SK-N-SH (cell line): ENCODE results near the gene ADORA3. TPM values are rescaled to one million over a fixed set of nuclear protein-coding genes. Genes with fewer than 3 reads are reported as not detected.

Experiments used
- CTCF ChIA-PET: fragments of 300-600, 350-600 bp; formaldehyde crosslinking; extraction: SDS; loops from one replicate; lab custom pipeline; 2021; lab: Yijun Ruan, JAX
- POLR2A ChIA-PET: fragments of 350-600 bp; sonication (Branson Sonifier 250); formaldehyde crosslinking; extraction: SDS; loops from one replicate; lab custom pipeline; 2020; ENCODE audit warnings: antibody characterized with exemption, inconsistent platforms; lab: Yijun Ruan, JAX
- DNase-seq: peaks from one replicate; pipeline ENCODE4 v3.0.0; 2012
- H2AFZ ChIP-seq: fragments of 200-600 bp; sonication (generic); 2 replicates; pipeline ENCODE4 v1.8.1; 2016; ENCODE audit warnings: antibody characterized with exemption, mild to moderate bottlenecking, low read depth
- H3F3A ChIP-seq: fragments of 200-600 bp; sonication (generic); replicated peaks from 2 replicates; pipeline ENCODE3; 2016; ENCODE audit warnings: antibody characterized with exemption, mild to moderate bottlenecking; ENCODE audit not compliant: insufficient read depth
- H3K27ac ChIP-seq, 2 experiments: fragments of 200-500 bp in 1 of 2; fragments of 200-600 bp in 1 of 2; sonication (Bioruptor generic) in 1 of 2; sonication (generic), shearing (Covaris generic) in 1 of 2; 2 replicates each; pipeline versions ENCODE4 v1.5.1 to v1.6.1; 2014 to 2016; ENCODE audit warnings: low read depth in 2 of 2, inconsistent platforms in 1 of 2, low read length in 1 of 2, mild to moderate bottlenecking in 1 of 2, mixed read lengths in 1 of 2
- H3K27me3 ChIP-seq: fragments of 200-600 bp; sonication (generic), shearing (Covaris generic); 2 replicates; pipeline ENCODE4 v1.6.1; 2016; ENCODE audit warnings: mixed run types; ENCODE audit not compliant: insufficient read depth
- H3K36me3 ChIP-seq, 2 experiments: fragments of 200-500 bp in 1 of 2; fragments of 200-600 bp in 1 of 2; sonication (Bioruptor generic) in 1 of 2; sonication (generic) in 1 of 2; replicated peaks in 1 of 2; 2 replicates each; pipeline versions ENCODE3 to v1.5.1; 2014 to 2016; ENCODE audit warnings: low read length in 1 of 2, mild to moderate bottlenecking in 1 of 2; ENCODE audit not compliant: insufficient read depth in 2 of 2, control insufficient read depth in 1 of 2
- H3K4me1 ChIP-seq, 2 experiments: fragments of 200-500 bp in 1 of 2; fragments of 200-600 bp in 1 of 2; sonication (Bioruptor generic) in 1 of 2; sonication (generic), shearing (Covaris generic) in 1 of 2; 2 replicates each; pipeline versions ENCODE4 v1.5.1 to v1.6.1; 2014 to 2016; ENCODE audit warnings: low read depth in 1 of 2, low read length in 1 of 2, mixed run types in 1 of 2; ENCODE audit not compliant: insufficient read depth in 2 of 2, control insufficient read depth in 1 of 2
- H3K4me2 ChIP-seq: fragments of 200-600 bp; sonication (generic), shearing (Covaris generic); 2 replicates; pipeline ENCODE4 v1.6.1; 2017; ENCODE audit warnings: mixed run types
- H3K4me3 ChIP-seq, 2 experiments: fragments of 200-500 bp in 1 of 2; fragments of 200-600 bp in 1 of 2; sonication (Bioruptor generic) in 1 of 2; sonication (generic), shearing (Covaris generic) in 1 of 2; 2 replicates each; pipeline versions ENCODE4 v1.5.1 to v1.8.1; 2014 to 2016; ENCODE audit warnings: low read depth in 2 of 2, inconsistent platforms in 1 of 2, low read length in 1 of 2, mild to moderate bottlenecking in 1 of 2, mixed read lengths in 1 of 2, moderate library complexity in 1 of 2
- H3K79me2 ChIP-seq: fragments of 200-600 bp; sonication (generic); 2 replicates; pipeline ENCODE4 v1.8.1; 2017; ENCODE audit warnings: mild to moderate bottlenecking; ENCODE audit not compliant: insufficient read depth
- H3K9ac ChIP-seq: fragments of 200-600 bp; sonication (generic); 2 replicates; pipeline ENCODE4 v1.6.1; 2017; ENCODE audit warnings: mixed run types
- H3K9me2 ChIP-seq: fragments of 200-600 bp; sonication (generic); 2 replicates; pipeline ENCODE4 v1.6.1; 2017; ENCODE audit warnings: mixed run types
- H3K9me3 ChIP-seq: fragments of 200-600 bp; sonication (generic); 2 replicates; pipeline ENCODE4 v1.6.1; 2017; ENCODE audit warnings: mixed run types, mild to moderate bottlenecking, moderate library complexity
- H4K20me1 ChIP-seq: fragments of 200-600 bp; sonication (generic); 2 replicates; pipeline ENCODE4 v1.6.1; 2017; ENCODE audit warnings: mild to moderate bottlenecking, mixed run types; ENCODE audit not compliant: insufficient read depth
- ELF1 ChIP-seq: IDR thresholded peaks from 2 replicates; pipeline ENCODE4 v1.4.0; 2012
- EP300 ChIP-seq, 2 experiments: IDR thresholded peaks; 2 replicates each; pipeline versions ENCODE4 v1.4.0 to v1.6.1; 2012; ENCODE audit warnings: borderline replicate concordance in 1 of 2, low read depth in 1 of 2, low read length in 1 of 2
- FOSL2 ChIP-seq: IDR thresholded peaks from 2 replicates; pipeline ENCODE4 v1.4.0; 2012; ENCODE audit warnings: low read depth, mild to moderate bottlenecking, moderate library complexity, borderline replicate concordance
- FOXJ3 ChIP-seq: sonication (generic); formaldehyde crosslinking; IDR thresholded peaks from 2 replicates; pipeline ENCODE4 v1.5.1; 2020; ENCODE audit warnings: mild to moderate bottlenecking, missing genetic modification reagents
- GABPA ChIP-seq: IDR thresholded peaks from 2 replicates; pipeline ENCODE4 v1.4.0; 2012; ENCODE audit warnings: low read depth, mild to moderate bottlenecking
- GATA2 ChIP-seq: sonication (generic); formaldehyde crosslinking; IDR thresholded peaks from 2 replicates; pipeline ENCODE4 v1.5.0; 2020; ENCODE audit warnings: mild to moderate bottlenecking, missing genetic modification reagents
- IRF3 ChIP-seq: fragments of 150-350 bp; IDR thresholded peaks from 2 replicates; pipeline ENCODE4 v1.6.1; 2016; ENCODE audit warnings: mild to moderate bottlenecking, low read depth, low read length
- NRF1 ChIP-seq: IDR thresholded peaks from 2 replicates; pipeline ENCODE4 v1.6.1; 2012; ENCODE audit warnings: low read depth, mild to moderate bottlenecking, low read length
- RCOR1 ChIP-seq: fragments of 150-350 bp; IDR thresholded peaks from 2 replicates; pipeline ENCODE4 v1.6.1; 2017; ENCODE audit warnings: antibody characterized with exemption, low read length
- RFX5 ChIP-seq: IDR thresholded peaks from 2 replicates; pipeline ENCODE4 v1.6.1; 2012; ENCODE audit warnings: mild to moderate bottlenecking, improper control_type of control experiment, low read length
- RXRA ChIP-seq: IDR thresholded peaks from 2 replicates; pipeline ENCODE4 v1.4.0; 2012; ENCODE audit warnings: low read depth, mild to moderate bottlenecking, borderline replicate concordance
- SIN3A ChIP-seq: IDR thresholded peaks from 2 replicates; pipeline ENCODE4 v1.6.1; 2012; ENCODE audit warnings: low read depth, mild to moderate bottlenecking, low read length, moderate library complexity, borderline replicate concordance
- TCF12 ChIP-seq: IDR thresholded peaks from 2 replicates; pipeline ENCODE4 v1.4.0; 2012
- USF2 ChIP-seq: fragments of 150-350 bp; IDR thresholded peaks from 2 replicates; pipeline ENCODE4 v1.6.1; 2017; ENCODE audit warnings: antibody characterized with exemption, low read length, low read depth, borderline replicate concordance
- WGBS: methylation state at CpG from one replicate; pipeline ENCODE4 v1.1.6; 2017; ENCODE audit warnings: low lambda C conversion rate; 5-methylcytosine and 5-hydroxymethylcytosine counted together
- polyA plus RNA-seq, 3 experiments: library from polyadenylated mRNA; depleted of rRNA; stranded (reverse); fragments of >200 nt; gene quantifications; 2 replicates each; pipeline ENCODE4 v1.2.3, GENCODE V29; 2012
- TF ChIP-seq, protein P1 (sequence below): IDR thresholded peaks from 2 replicates; pipeline ENCODE4; 2012
- TF ChIP-seq, protein P2 (sequence below): IDR thresholded peaks from 2 replicates; pipeline ENCODE4 v1.4.0; 2012; ENCODE audit warnings: low read depth, borderline replicate concordance
- TF ChIP-seq, protein P3 (sequence below): IDR thresholded peaks from 2 replicates; pipeline ENCODE4 v1.6.1; 2012; ENCODE audit warnings: mild to moderate bottlenecking, low read depth, low read length, moderate library complexity
- TF ChIP-seq, protein P4 (sequence below): IDR thresholded peaks from 2 replicates; pipeline ENCODE4 v1.4.0; 2012; ENCODE audit warnings: low read depth, borderline replicate concordance

The ADORA3 gene
- polyA plus RNA-seq (2012; rRNA removed) = not detected in 2 replicates
- not detected in 2 replicates for polyA plus RNA-seq (2012; cell fraction: cytosol; rRNA removed)
- polyA plus RNA-seq (2012; cell fraction: nucleus; rRNA removed) = not detected in 2 replicates

DNA sequence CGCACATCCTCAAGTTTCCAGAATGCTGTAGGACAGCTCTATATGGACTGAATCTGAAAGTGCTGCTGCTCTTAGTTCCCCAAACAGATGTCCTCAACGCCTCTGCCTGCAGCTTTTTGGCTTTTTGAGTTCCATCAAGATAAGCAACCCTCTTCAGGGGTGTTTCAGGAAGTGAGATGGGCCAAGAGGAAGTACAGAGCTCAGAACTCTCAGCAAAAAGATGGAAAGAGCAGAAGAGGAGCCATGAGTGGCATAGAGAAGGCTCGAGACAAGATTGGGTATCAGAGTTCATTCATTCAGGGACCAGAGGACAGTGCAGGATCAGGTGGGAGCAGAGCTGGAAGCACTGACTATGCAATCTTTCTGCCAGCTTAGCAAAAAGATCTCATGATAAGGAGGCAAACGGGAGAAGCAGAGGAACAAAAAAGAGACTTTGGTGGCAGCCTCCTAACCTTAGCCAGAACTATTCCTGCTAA lies at the start of gene ADORA3, which contains the start of gene TMIGD3:
Gene ADORA3, minus strand, starts transcription at position 49 of the 476 bp plus-strand sequence. CDS start 279 bp downstream, outside the sequence.
Gene TMIGD3, minus strand, starts transcription at position 49 of the 476 bp plus-strand sequence. CDS start 279 bp downstream, outside the sequence.
- Histone ChIP-seq H3K9me3 (no peaks in the 10 kb centered on the region), H3K9ac (no peak within 1 kb of the TSS), H3K27ac (no peak within 1 kb of the TSS), H3K36me3 (no peaks in the 10 kb centered on the region), H2AFZ (no peak within 1 kb of the TSS), H3K9me2 (no peaks in the 10 kb centered on the region), H3K4me3 (no peak within 1 kb of the TSS), H4K20me1 (no peaks in the 10 kb centered on the region), H3K79me2 (no peaks in the 10 kb centered on the region), H3F3A (no peaks in the 10 kb centered on the region), H3K4me1 (peaks cover 8 to 9% of the 10 kb centered on the region in 2 experiments; a peak in 2 of 4 replicates), H3K27me3 (no peaks in the 10 kb centered on the region; the same call in 1 of the 2 replicates), H3K4me2 (no peak within 1 kb of the TSS)
- POLR2A ChIA-PET = no interaction called here
- TF ChIP-seq, protein P1, sequence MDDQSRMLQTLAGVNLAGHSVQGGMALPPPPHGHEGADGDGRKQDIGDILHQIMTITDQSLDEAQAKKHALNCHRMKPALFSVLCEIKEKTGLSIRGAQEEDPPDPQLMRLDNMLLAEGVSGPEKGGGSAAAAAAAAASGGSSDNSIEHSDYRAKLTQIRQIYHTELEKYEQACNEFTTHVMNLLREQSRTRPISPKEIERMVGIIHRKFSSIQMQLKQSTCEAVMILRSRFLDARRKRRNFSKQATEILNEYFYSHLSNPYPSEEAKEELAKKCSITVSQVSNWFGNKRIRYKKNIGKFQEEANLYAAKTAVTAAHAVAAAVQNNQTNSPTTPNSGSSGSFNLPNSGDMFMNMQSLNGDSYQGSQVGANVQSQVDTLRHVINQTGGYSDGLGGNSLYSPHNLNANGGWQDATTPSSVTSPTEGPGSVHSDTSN = no peak
- TF ChIP-seq USF2 (no peak), RFX5 (no peak), FOXJ3 (CRISPR knock-in tag) (no peak), NRF1 (no peak), RCOR1 (no peak), IRF3 (no peak), GABPA (no peak), EP300 (IDR thresholded peaks at IDR 0.05; ENCODE audit: borderline replicate concordance in 1 of 2, low read depth in 1 of 2, low read length in 1 of 2) (no peak), RXRA (no peak), TCF12 (no peak), FOSL2 (no peak), SIN3A (no peak), ELF1 (no peak), GATA2 (CRISPR knock-in tag) (no peak)
- TF ChIP-seq, protein P2, sequence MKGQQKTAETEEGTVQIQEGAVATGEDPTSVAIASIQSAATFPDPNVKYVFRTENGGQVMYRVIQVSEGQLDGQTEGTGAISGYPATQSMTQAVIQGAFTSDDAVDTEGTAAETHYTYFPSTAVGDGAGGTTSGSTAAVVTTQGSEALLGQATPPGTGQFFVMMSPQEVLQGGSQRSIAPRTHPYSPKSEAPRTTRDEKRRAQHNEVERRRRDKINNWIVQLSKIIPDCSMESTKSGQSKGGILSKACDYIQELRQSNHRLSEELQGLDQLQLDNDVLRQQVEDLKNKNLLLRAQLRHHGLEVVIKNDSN = no peak
- TF ChIP-seq, protein P3, sequence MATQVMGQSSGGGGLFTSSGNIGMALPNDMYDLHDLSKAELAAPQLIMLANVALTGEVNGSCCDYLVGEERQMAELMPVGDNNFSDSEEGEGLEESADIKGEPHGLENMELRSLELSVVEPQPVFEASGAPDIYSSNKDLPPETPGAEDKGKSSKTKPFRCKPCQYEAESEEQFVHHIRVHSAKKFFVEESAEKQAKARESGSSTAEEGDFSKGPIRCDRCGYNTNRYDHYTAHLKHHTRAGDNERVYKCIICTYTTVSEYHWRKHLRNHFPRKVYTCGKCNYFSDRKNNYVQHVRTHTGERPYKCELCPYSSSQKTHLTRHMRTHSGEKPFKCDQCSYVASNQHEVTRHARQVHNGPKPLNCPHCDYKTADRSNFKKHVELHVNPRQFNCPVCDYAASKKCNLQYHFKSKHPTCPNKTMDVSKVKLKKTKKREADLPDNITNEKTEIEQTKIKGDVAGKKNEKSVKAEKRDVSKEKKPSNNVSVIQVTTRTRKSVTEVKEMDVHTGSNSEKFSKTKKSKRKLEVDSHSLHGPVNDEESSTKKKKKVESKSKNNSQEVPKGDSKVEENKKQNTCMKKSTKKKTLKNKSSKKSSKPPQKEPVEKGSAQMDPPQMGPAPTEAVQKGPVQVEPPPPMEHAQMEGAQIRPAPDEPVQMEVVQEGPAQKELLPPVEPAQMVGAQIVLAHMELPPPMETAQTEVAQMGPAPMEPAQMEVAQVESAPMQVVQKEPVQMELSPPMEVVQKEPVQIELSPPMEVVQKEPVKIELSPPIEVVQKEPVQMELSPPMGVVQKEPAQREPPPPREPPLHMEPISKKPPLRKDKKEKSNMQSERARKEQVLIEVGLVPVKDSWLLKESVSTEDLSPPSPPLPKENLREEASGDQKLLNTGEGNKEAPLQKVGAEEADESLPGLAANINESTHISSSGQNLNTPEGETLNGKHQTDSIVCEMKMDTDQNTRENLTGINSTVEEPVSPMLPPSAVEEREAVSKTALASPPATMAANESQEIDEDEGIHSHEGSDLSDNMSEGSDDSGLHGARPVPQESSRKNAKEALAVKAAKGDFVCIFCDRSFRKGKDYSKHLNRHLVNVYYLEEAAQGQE = no peak
- TF ChIP-seq, protein P4, sequence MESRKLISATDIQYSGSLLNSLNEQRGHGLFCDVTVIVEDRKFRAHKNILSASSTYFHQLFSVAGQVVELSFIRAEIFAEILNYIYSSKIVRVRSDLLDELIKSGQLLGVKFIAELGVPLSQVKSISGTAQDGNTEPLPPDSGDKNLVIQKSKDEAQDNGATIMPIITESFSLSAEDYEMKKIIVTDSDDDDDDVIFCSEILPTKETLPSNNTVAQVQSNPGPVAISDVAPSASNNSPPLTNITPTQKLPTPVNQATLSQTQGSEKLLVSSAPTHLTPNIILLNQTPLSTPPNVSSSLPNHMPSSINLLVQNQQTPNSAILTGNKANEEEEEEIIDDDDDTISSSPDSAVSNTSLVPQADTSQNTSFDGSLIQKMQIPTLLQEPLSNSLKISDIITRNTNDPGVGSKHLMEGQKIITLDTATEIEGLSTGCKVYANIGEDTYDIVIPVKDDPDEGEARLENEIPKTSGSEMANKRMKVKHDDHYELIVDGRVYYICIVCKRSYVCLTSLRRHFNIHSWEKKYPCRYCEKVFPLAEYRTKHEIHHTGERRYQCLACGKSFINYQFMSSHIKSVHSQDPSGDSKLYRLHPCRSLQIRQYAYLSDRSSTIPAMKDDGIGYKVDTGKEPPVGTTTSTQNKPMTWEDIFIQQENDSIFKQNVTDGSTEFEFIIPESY = no peak
- no peak for DNase-seq
- WGBS = 41% methylated on average over 4 of the region's 4 CpGs
- CTCF ChIA-PET = interaction anchor here (1.3 to 1.7 kb wide), 2 partner anchors 211 to 266 kb away, joined by 4 to 13 read pairs; no protein-coding TSS in a partner anchor
